Measurements from ENCODE around the gene CEP72. TPM values are rescaled to one million over a fixed set of nuclear protein-coding genes. Genes with fewer than 3 reads are reported as not detected.

The CEP72 gene
- total RNA-seq, 1 donor from 2014 or later, result 17.2 TPM

GRCh38 chr5:593511-593910 lies 18.6 kb upstream of the CEP72 start:
- H2AFZ ChIP-seq (replicated peaks), result no peak overlapping the region
- no peaks in the 10 kb centered on the region for H4K20me1 ChIP-seq (ENCODE audit: low read depth)
- Mint-ChIP-seq H3K36me3 (no peaks in the 10 kb centered on the region), H3K27me3 (ENCODE audit: insufficient read depth, low read depth) (peaks cover 17% of the 10 kb centered on the region), H3K27ac (no peak overlapping the region), H3K4me1 (peaks cover 4% of the 10 kb centered on the region), H3K9me3 (no peaks in the 10 kb centered on the region), H3K4me3 (no peak overlapping the region)
- H3K4me1 ChIP-seq, result no peaks in the 10 kb centered on the region
- H3K79me2 ChIP-seq (ENCODE audit: low read depth), result no peaks in the 10 kb centered on the region
- no peak overlapping the region for H3K4me3 ChIP-seq
- H3F3A ChIP-seq (ENCODE audit: low read depth), result no peaks in the 10 kb centered on the region
- H3K9me3 ChIP-seq (ENCODE audit: low read depth), result no peaks in the 10 kb centered on the region
- H3K36me3 ChIP-seq, result no peaks in the 10 kb centered on the region
- H3K27me3 ChIP-seq, result peaks cover 70% of the 10 kb centered on the region
- no peak overlapping the region for H3K9ac ChIP-seq
- TF ChIP-seq EZH2phosphoT487 (IDR thresholded peaks at IDR 0.05) (no peak), EZH2 (IDR thresholded peaks at IDR 0.05) (no peak), CTCF (IDR thresholded peaks at IDR 0.05) (no peak)
- H3K27ac ChIP-seq, result no peak overlapping the region
- DNase-seq (ENCODE audit: low spot score), result no peak
- H3K4me2 ChIP-seq, result no peak overlapping the region

DNA sequence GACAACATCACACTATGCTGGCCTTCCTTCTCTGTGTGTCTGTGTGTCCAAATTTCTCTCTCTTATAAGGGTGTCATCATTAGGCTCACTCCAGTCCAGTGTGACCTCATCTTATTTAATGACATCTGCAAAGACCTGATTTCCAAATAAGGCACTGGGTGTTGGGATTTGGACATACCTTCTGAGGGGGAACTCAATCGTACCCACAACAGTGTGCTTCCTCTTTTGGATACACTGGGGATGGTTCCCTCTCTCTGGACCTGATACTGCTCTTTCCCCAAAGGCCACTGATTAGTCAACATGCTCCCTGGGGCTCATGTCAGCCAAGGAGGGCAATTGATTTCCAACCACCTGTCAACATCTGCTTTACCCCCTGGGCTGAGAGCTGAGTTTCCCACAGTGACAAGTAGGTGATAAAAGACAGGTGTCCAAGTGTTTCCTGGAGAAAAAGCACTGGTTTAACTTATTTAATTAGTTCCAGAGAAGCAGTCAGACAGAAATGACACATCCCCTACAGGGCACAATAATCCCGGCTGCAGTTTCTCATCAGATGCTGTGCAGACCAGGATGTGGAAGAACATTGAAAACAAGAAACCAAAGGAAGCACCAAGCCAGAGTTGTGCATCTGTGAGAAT lies 17.8 kb upstream of the CEP72 start:
- no peak overlapping the region for H2AFZ ChIP-seq (replicated peaks)
- Mint-ChIP-seq H3K36me3 (no peaks in the 10 kb centered on the region), H3K27ac (no peak overlapping the region), H3K4me3 (no peak overlapping the region), H3K27me3 (ENCODE audit: insufficient read depth, low read depth) (peaks cover 21% of the 10 kb centered on the region), H3K4me1 (peaks cover 4% of the 10 kb centered on the region), H3K9me3 (no peaks in the 10 kb centered on the region)
- H3K36me3 ChIP-seq, result no peaks in the 10 kb centered on the region
- no peak overlapping the region for H3K27ac ChIP-seq
- no peaks in the 10 kb centered on the region for H3F3A ChIP-seq (ENCODE audit: low read depth)
- H4K20me1 ChIP-seq (ENCODE audit: low read depth), result no peaks in the 10 kb centered on the region
- no peaks in the 10 kb centered on the region for H3K4me1 ChIP-seq
- no peak for TF ChIP-seq EZH2 (IDR thresholded peaks at IDR 0.05)
- no peak for TF ChIP-seq EZH2phosphoT487 (IDR thresholded peaks at IDR 0.05)
- TF ChIP-seq CTCF (IDR thresholded peaks at IDR 0.05), result no peak
- DNase-seq (ENCODE audit: low spot score), result no peak
- H3K79me2 ChIP-seq (ENCODE audit: low read depth), result no peaks in the 10 kb centered on the region
- no peak overlapping the region for H3K9ac ChIP-seq
- H3K27me3 ChIP-seq, result peaks cover 70% of the 10 kb centered on the region
- no peak overlapping the region for H3K4me2 ChIP-seq
- no peak overlapping the region for H3K4me3 ChIP-seq
- no peaks in the 10 kb centered on the region for H3K9me3 ChIP-seq (ENCODE audit: low read depth)

- no peak for DNase-seq (ENCODE audit: low spot score)
- H2AFZ ChIP-seq (replicated peaks), result no peak overlapping the region
- H3K4me3 ChIP-seq, result no peak overlapping the region
- no peak overlapping the region for H3K4me2 ChIP-seq
- no peak overlapping the region for H3K27ac Mint-ChIP-seq
- peaks cover 72% of the 10 kb centered on the region for H3K27me3 ChIP-seq
- H3K36me3 ChIP-seq, result no peaks in the 10 kb centered on the region
- no peak overlapping the region for H3K9ac ChIP-seq
- H3F3A ChIP-seq (ENCODE audit: low read depth), result no peaks in the 10 kb centered on the region
- no peaks in the 10 kb centered on the region for H3K9me3 Mint-ChIP-seq
- H3K9me3 ChIP-seq (ENCODE audit: low read depth), result no peaks in the 10 kb centered on the region
- H3K27ac ChIP-seq, result no peak overlapping the region
- H3K27me3 Mint-ChIP-seq (ENCODE audit: insufficient read depth, low read depth), result peaks cover 21% of the 10 kb centered on the region
- H3K4me1 ChIP-seq, result no peaks in the 10 kb centered on the region
- peaks cover 4% of the 10 kb centered on the region for H3K4me1 Mint-ChIP-seq
- H4K20me1 ChIP-seq (ENCODE audit: low read depth), result no peaks in the 10 kb centered on the region
- TF ChIP-seq EZH2 (IDR thresholded peaks at IDR 0.05), result no peak
- no peak for TF ChIP-seq CTCF (IDR thresholded peaks at IDR 0.05)
- no peak for TF ChIP-seq EZH2phosphoT487 (IDR thresholded peaks at IDR 0.05)
- H3K4me3 Mint-ChIP-seq, result no peak overlapping the region
- no peaks in the 10 kb centered on the region for H3K36me3 Mint-ChIP-seq
- no peaks in the 10 kb centered on the region for H3K79me2 ChIP-seq (ENCODE audit: low read depth)
Measured at GRCh38 chr5:595285-595875, 16.8 kb upstream of the CEP72 start.
